Measurements from ENCODE around the gene PEPD.

PEPD gene

DNA sequence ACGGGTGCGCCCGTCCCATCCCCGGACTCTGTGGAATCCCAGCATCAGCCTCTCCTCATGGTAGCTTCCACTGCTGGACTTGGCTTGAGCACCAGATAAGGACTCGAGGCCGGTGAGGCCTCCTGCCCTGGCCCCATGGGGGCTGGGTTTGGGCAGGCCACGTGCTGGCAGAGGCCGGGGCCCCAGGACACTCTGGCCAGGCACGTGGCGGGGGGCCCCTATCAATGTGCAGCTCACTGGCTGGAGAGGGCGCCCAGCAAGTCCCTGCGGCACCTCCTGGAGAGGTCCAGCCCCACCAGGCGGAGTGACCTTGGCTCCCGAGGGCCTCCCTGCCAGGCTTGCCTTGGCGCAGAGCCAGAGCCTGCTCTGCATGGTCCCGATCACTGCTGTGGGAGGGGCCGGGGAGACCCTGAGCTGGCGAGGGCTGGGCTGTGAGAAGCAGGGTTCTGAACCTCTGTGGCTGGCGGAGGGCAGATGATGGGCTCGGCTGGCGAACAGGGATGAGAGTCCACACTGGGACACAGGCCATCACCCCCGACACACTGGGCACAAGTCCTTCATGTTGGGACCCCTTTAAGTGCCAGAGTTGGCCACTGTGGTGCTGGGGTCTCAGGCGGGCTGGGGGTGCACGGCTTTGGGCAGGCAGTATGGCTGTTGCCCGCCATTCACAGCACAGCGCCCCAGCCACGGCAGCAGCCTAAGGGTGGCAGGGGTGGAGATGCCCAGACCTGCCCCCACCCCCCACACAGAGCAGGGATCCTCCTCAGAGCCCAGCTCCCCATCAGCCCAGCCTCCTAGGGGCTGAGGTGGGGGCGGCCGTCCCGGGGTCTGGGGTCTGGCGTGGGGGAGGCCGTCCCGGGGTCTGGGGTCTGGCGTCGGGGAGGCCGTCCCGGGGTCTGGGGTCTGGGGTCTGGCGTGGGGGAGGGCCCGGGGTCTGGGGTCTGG lies 129.0 kb downstream of the PEPD start:
- DNase-seq = no peak

DNA sequence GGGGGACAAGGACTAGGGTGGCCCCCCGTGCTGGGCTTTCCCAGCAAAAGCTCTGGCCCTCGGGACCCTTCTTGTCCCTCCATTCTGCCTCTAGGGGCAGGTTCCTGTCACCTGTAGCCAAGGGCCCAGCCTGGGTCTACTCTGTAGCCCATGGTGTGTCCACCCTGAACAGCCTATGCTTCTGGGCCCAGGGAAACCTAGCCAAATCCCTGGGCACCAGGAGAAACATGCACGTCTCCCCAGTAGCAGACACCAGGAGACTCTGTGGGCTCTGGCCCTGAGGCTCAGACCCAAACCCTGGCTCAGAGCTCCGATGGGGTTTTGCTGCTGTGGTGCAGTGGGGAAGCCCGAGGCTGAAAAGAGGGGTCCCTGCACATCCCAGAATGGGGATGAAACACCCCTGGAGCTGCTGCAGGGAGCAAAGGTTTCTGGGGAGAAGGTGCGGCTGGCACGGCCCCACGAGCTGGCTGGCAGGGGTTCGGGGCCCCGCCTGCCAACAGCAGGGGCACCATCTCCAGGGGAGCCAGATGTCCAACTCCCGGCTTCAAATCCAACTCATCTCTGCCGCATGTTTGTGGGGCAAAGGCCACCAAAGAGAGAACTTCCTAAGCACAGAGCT lies 129.9 kb downstream of the PEPD start:
- no peak for DNase-seq

DNA sequence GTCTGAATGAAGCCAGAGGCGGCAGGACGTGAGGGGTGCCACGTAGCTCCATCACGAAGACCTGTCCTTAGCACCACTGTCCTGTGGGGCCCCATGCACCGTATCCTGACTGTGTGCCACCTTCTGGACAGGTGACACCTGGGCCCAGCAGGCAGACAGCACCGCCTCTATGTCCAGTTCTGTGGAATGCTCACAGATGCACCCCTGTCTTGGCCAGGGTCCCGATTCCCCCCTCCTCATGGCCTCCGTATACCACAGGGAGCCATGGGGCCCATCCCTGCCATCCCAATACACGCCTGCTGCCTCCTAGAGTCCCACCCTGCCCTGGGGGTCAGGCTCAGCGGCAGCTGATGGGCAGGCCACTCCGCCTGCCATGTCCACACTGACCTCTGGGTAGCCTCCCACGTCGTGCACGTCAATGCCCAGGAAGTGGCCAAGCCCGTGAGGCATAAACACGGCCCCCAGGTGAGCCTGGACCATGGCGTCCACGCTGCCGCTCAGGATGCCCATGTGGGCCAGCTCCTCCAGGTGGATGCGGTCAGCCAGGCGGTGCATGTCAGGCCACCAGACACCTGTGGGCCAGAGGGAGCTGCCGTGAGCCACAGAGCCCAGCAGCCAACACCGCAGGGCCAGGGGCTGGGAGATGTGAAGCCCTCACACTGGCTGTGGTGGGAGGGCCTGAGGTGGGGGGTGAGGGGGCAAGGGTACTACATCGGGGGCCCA lies 130.5 kb downstream of the PEPD start:
- DNase-seq = no peak

- no peak for DNase-seq
These were observed 131.3 kb downstream of the PEPD start for GRCh38 chr19:33390101-33390907.

DNA sequence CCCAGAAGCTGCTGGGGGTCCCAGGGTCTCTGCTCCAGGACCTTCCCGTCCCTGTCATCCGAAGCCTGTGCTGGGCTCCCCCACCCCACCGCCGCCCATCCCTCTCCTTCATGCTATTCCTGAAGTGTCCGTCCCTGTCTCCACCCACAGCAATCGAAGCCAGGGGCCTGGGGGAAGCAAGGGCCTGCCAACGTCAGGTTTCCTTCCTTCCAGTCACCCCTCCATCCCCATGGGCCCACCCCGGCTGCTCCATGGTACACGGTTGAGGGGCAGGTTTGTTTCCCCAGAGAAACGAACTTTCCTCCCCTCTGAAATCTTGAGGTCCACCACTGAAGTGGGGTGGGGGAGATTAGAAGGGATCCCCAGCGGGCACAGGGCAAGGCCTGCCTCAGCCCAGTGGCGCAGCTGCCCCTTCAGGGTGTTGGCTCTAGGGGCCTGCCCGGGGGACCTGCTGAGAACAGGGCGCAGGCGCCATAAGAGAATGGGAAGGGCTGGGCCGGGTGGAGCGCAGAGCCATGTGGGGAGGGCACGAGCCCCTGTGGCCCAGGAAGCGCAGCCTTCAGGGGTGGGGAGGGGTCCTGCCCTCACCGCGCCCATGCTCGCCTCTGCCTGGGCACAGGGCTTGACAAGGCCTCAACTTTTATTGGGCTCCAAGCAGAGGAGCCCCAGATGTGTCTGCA lies 132.0 kb downstream of the PEPD start:
- DNase-seq = no peak

DNA sequence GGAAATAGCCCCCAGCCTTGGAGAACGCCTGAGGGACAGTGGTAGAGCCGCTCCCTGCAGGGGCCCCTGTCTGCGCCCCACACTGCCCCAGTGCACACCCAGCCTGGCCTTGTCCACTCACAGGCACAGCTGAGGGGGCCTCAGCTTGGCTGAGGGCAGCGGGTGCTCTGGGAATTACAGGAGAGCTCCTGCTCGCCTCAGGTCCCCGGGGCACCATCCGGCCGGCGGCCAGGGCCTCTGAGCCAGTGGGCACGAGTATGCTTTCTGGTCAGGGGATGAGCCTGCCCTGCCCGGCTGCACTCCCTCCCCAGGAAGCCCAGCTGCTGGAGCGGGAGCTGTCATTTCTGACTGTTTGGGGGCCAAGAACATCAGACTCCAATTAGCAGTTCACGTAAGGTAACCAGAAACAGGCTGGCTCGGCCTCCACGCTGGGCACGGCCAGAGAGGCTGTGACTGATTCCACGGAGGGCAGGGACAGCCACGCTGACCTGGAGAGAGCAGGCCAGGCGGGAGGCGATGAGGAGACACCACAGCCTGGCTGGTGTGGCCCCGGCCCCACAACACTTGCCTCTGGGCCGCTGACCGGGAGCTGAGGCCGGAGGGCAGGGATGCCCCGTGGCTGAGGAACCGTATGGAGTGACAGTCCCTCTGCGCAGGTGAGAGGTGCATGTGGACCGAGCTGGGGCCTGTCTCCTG lies 132.7 kb downstream of the PEPD start:
- DNase-seq = no peak

- DNase-seq = no peak
These were observed 133.3 kb downstream of the PEPD start for GRCh38 chr19:33388231-33388724.

DNA sequence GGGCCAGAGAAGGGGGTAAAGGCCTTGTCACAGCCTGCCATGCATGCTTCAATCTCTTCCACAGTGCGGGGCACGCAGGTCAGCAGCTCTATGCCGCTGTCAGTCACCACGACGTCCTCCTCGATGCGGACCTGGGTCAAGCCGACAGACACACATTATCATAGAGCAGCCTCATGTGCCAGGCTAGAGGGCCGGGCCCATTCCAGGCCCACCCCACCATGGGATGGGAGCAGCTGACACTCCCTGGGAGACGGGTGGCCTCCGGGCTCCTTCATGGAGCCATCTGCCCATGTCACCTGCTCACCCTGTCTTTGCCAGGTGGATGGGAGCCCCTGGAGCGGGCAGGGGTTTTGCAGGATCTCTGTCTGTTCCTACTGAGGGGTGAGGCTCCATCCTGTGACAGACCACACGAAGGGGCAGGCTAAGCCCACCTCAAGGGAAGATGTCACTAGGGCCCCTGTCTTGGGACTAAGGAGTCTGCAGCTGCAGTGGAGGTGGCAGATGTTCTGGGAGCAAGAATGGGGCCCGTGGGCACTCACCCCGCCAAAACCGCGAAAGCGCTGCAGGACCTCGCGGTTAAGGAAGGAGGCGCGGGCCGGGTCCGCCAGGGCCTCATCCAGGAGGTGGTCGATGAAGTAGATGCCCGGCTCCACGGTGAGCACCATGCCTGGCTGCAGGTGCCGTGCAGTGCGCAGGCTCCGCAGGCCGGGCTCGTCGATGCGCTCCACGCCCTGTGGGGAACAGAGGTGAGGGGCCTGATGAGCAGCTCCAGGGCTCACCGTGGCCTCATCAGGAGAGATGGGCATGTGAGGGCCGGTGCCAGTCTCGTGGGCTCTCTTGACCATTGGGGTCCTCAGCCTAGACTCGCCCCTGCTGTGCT lies 134.0 kb downstream of the PEPD start:
- DNase-seq = no peak

GRCh38 chr19:33386361-33386858 lies 135.2 kb downstream of the PEPD start:
- DNase-seq = no peak

GRCh38 chr19:33385956-33386355 lies 135.6 kb downstream of the PEPD start:
- DNase-seq = no peak

- DNase-seq = no peak
These were observed 136.6 kb downstream of the PEPD start for GRCh38 chr19:33384983-33385382.

- no peak for DNase-seq
These were observed 137.8 kb downstream of the PEPD start for GRCh38 chr19:33383720-33384292.

GRCh38 chr19:33382982-33383381 lies 138.6 kb downstream of the PEPD start:
- no peak for DNase-seq

- DNase-seq = no peak
These were observed 139.6 kb downstream of the PEPD start for GRCh38 chr19:33382006-33382405.

- DNase-seq = no peak
These were observed 140.5 kb downstream of the PEPD start for GRCh38 chr19:33381101-33381500.

DNA sequence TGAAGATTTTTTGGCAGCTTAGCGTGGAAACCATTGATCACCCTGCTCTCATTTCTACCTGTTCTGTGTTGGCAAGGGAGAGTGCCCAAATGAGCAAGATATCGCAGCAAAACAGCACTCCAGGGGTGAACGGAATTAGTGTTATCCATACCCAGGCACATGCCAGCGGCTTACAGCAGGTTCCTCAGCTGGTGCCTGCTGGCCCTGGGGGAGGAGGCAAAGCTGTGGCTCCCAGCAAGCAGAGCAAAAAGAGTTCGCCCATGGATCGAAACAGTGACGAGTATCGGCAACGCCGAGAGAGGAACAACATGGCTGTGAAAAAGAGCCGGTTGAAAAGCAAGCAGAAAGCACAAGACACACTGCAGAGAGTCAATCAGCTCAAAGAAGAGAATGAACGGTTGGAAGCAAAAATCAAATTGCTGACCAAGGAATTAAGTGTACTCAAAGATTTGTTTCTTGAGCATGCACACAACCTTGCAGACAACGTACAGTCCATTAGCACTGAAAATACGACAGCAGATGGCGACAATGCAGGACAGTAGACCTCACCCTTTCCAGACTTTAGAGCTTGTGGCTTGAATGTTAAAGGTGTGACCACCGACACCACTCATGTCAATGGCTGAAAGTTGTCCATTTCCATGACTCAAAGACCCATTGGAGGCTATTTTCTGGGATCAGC lies 142.3 kb downstream of the PEPD start:
- no peak for DNase-seq

DNA sequence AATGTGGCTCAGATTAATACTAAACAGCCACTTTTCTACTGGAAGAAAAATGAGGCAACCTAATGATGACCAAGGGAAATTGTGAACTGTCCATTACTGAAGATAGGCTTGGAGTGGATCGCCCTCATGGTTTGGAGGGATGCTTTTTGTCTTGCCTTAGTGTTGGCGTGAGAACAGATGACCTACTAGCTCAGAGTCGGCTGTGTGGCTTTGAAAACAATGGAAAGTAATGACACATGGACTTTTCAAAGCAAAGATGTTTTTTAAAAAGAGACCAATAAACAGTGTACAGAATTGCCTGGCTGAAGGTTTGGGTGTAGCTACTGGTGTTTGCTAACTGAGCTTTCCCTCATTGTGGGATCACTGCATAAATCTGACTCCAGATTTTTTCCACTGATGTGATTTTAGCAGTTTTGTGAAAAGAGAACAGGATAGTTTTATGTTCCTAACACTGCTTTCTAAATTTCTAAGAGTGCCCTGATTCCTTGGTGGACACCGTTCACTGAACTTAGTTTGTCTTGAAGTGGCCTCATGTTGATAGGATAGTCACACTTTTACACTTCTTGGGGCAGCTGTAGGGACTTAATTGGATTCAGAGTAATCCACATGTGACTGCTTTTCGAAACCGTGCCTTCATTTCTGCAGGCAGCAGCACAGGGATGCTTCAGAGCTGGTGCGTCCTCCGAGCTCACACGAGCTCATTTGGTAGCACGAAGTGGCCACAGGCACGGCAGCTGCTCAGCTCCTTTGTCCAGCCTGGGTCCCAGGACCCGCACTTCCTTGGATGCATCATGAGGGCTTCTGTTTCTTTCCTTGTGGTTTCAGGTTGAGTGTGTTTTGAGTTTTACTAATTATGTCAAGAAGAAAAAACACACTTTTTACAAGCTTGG lies 143.8 kb downstream of the PEPD start:
- DNase-seq = no peak

DNA sequence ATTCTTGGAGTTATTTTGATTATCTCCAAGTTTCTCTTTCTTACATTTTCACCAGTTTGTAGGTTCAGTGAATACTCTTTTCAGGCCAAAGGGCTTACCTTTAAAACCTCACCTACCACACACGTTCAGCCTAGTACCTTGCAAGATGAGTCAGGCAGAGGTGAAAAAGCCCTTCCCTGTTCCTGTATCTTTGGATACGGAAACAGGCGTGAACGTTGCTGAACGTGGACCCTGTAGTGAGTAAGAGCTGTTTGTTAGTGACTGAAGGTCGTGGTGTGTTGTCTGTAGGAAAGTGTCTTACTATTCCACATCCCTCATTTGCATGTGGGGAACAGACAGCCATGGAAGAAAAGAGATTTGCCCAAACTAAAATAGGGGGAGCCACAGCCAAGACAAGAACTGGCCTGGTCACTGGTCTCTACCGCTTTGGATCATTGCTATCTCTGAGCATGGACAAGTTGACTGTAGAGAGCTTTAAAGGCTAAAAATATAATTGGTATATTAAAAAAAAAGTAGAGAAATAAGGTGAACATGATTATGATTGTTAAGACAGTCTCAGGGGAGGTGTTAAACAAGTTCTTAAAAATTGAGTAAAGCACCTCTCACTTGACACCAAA lies 144.5 kb downstream of the PEPD start:
- no peak for DNase-seq

Data from suppressor macrophage treated with lipopolysaccharide for 4 hours (primary cell).